GM18873 (cell line): ENCODE data around the gene SHF.
"Not testable (repeated sequence)": the region's sequence is repeated elsewhere in the genome, so short reads cannot be mapped to it uniquely, and the experiment has no call there.

Experiments
- ATAC-seq: cut with Tn5 transposase; IDR thresholded peaks from one replicate; pipeline ENCODE4 v1.9.1; 2021; ENCODE audit warnings: mild to moderate bottlenecking, moderate library complexity, moderate number of reproducible peaks; ENCODE audit not compliant: unreplicated experiment, low FRiP score

SHF gene

GRCh38 chr15:45148076-45149059 lies 39.4 kb downstream of the SHF start:
- no peak for ATAC-seq

- ATAC-seq = no peak
These were observed 40.2 kb downstream of the SHF start for GRCh38 chr15:45147606-45148005.

- ATAC-seq = no peak
These were observed 41.4 kb downstream of the SHF start for GRCh38 chr15:45146405-45146804.

GRCh38 chr15:45144775-45145174 lies 43.0 kb downstream of the SHF start:
- ATAC-seq = no peak

GRCh38 chr15:45143946-45144345 lies 43.8 kb downstream of the SHF start:
- ATAC-seq = no peak

- no peak for ATAC-seq
These were observed 44.7 kb downstream of the SHF start for GRCh38 chr15:45143056-45143455.

- ATAC-seq = no peak
These were observed 46.4 kb downstream of the SHF start for GRCh38 chr15:45141386-45141785.

- no peak for ATAC-seq
These were observed 47.1 kb downstream of the SHF start for GRCh38 chr15:45140557-45141250.

- no peak for ATAC-seq
These were observed 48.0 kb downstream of the SHF start for GRCh38 chr15:45139770-45140169.

GRCh38 chr15:45138814-45139765 lies 48.7 kb downstream of the SHF start:
- ATAC-seq = no peak

- no peak for ATAC-seq
These were observed 50.1 kb downstream of the SHF start for GRCh38 chr15:45137703-45138102.

- no peak for ATAC-seq
These were observed 51.4 kb downstream of the SHF start for GRCh38 chr15:45136378-45136764.

- not testable (repeated sequence) for ATAC-seq
These were observed 51.9 kb downstream of the SHF start for GRCh38 chr15:45135705-45136377.

- no peak for ATAC-seq
These were observed 52.8 kb downstream of the SHF start for GRCh38 chr15:45134682-45135604.

GRCh38 chr15:45134046-45134445 lies 53.7 kb downstream of the SHF start:
- no peak for ATAC-seq

- no peak for ATAC-seq
These were observed 54.2 kb downstream of the SHF start for GRCh38 chr15:45133561-45133920.

GRCh38 chr15:45132844-45133560 lies 54.8 kb downstream of the SHF start:
- ATAC-seq = no peak

GRCh38 chr15:45131510-45131909 lies 56.3 kb downstream of the SHF start:
- no peak for ATAC-seq
